Nephron progenitor cell (in vitro differentiated cells): Measurements from ENCODE around the gene NME9.
A peak's percentile ranks its signal among the peaks of the same experiment; 100 is the strongest.

Experiments used
- DNase-seq: peaks from one replicate; pipeline ENCODE4 v3.0.0; 2021
- H3K27ac Mint-ChIP-seq: 2 replicates; pipeline ENCODE4 v1.8.0; 2021; ENCODE audit warnings: mild to moderate bottlenecking, moderate library complexity, mixed read lengths
- H3K27me3 Mint-ChIP-seq: 2 replicates; pipeline ENCODE4 v1.8.0; 2021; ENCODE audit warnings: mild to moderate bottlenecking, low read depth, mixed read lengths; ENCODE audit not compliant: poor library complexity
- H3K36me3 Mint-ChIP-seq: 2 replicates; pipeline ENCODE4 v1.8.0; 2021; ENCODE audit warnings: low read depth, mixed read lengths
- H3K4me1 Mint-ChIP-seq: 2 replicates; pipeline ENCODE4 v1.8.0; 2021; ENCODE audit warnings: mixed read lengths
- H3K4me3 Mint-ChIP-seq: 2 replicates; pipeline ENCODE4 v1.8.0; 2021; ENCODE audit warnings: mild to moderate bottlenecking, moderate library complexity, mixed read lengths
- H3K9me3 Mint-ChIP-seq: 2 replicates; pipeline ENCODE4 v1.8.0; 2021; ENCODE audit warnings: mild to moderate bottlenecking, moderate library complexity, mixed read lengths
- CTCF ChIP-seq: fragments of 200-600 bp; sonication (generic); IDR thresholded peaks from 2 replicates; pipeline ENCODE4 v1.5.0; 2021; ENCODE audit warnings: antibody characterized with exemption

NME9 gene

GRCh38 chr3:138354376-138354775 lies 24.7 kb upstream of the NME9 start:
- no peaks in the 10 kb centered on the region for H3K9me3 Mint-ChIP-seq
- H3K4me3 Mint-ChIP-seq, result no peak overlapping the region
- peaks cover 34% of the 10 kb centered on the region for H3K4me1 Mint-ChIP-seq
- no peak for DNase-seq
- no peak overlapping the region for H3K27ac Mint-ChIP-seq
- TF ChIP-seq CTCF, result no peak
- peaks cover 6% of the 10 kb centered on the region for H3K27me3 Mint-ChIP-seq
- H3K36me3 Mint-ChIP-seq, result peaks cover 6% of the 10 kb centered on the region

- peaks cover 6% of the 10 kb centered on the region for H3K36me3 Mint-ChIP-seq
- TF ChIP-seq CTCF, result no peak
- H3K4me3 Mint-ChIP-seq, result no peak overlapping the region
- peaks cover 26% of the 10 kb centered on the region for H3K4me1 Mint-ChIP-seq
- H3K27me3 Mint-ChIP-seq, result peaks cover 6% of the 10 kb centered on the region
- no peaks in the 10 kb centered on the region for H3K9me3 Mint-ChIP-seq
- DNase-seq, result no peak
- H3K27ac Mint-ChIP-seq, result no peak overlapping the region
Measured at GRCh38 chr3:138351916-138352550, 22.4 kb upstream of the NME9 start.

GRCh38 chr3:138351151-138351550 lies 21.5 kb upstream of the NME9 start:
- Mint-ChIP-seq H3K27me3 (peaks cover 7% of the 10 kb centered on the region), H3K36me3 (peaks cover 6% of the 10 kb centered on the region), H3K4me1 (peaks cover 22% of the 10 kb centered on the region), H3K4me3 (no peak overlapping the region), H3K27ac (no peak overlapping the region), H3K9me3 (no peaks in the 10 kb centered on the region)
- no peak for TF ChIP-seq CTCF
- no peak for DNase-seq

GRCh38 chr3:138349926-138350665 lies 20.4 kb upstream of the NME9 start:
- H3K4me1 Mint-ChIP-seq, result peaks cover 27% of the 10 kb centered on the region
- peaks cover 13% of the 10 kb centered on the region for H3K27me3 Mint-ChIP-seq
- no peaks in the 10 kb centered on the region for H3K9me3 Mint-ChIP-seq
- peak overlapping the region; percentile 96 for H3K27ac Mint-ChIP-seq
- peak overlapping the region; percentile 84 for H3K4me3 Mint-ChIP-seq
- no peaks in the 10 kb centered on the region for H3K36me3 Mint-ChIP-seq
- no peak for TF ChIP-seq CTCF
- DNase-seq, result peak; percentile 9

GRCh38 chr3:138348754-138349739 lies 19.4 kb upstream of the NME9 start:
- no peak for TF ChIP-seq CTCF
- Mint-ChIP-seq H3K4me3 (peak overlapping the region; percentile 84), H3K4me1 (peaks cover 27% of the 10 kb centered on the region), H3K27me3 (peaks cover 15% of the 10 kb centered on the region), H3K27ac (peak overlapping the region; percentile 48), H3K9me3 (no peaks in the 10 kb centered on the region), H3K36me3 (no peaks in the 10 kb centered on the region)
- peak; percentile 21 for DNase-seq
